HL-60 (cell line): ENCODE data around the gene RAI2.

Experiments
- DNase-seq, 2 experiments: peaks; one replicate each; pipeline ENCODE4 v3.0.0-alpha.2; 2010 to 2020; ENCODE audit warnings: low read depth in 1 of 2, low spot score in 1 of 2
- H3K27ac ChIP-seq: fragments of 250-450 bp; sonication (Bioruptor Pico); replicated peaks from 2 replicates; pipeline ENCODE4 v1.5.1; 2020; ENCODE audit warnings: mild to moderate bottlenecking, moderate library complexity
- H3K27me3 ChIP-seq: fragments of 250-450 bp; sonication (Bioruptor Pico); 2 replicates; pipeline ENCODE4 v1.5.1; 2021; ENCODE audit warnings: mild to moderate bottlenecking, moderate library complexity; ENCODE audit not compliant: insufficient read depth, poor library complexity, severe bottlenecking
- H3K4me3 ChIP-seq: replicated peaks from 2 replicates; pipeline ENCODE4 v1.5.1; 2011; ENCODE audit warnings: mild to moderate bottlenecking, control low read depth, low read length; ENCODE audit not compliant: insufficient read depth
- GABPA ChIP-seq: IDR thresholded peaks from 2 replicates; pipeline ENCODE4 v1.6.1; 2012; ENCODE audit warnings: low read depth
- POLR2AphosphoS5 ChIP-seq: IDR thresholded peaks from 2 replicates; pipeline ENCODE4 v1.6.1; 2012; ENCODE audit warnings: low read depth
- SPI1 ChIP-seq: IDR thresholded peaks from 2 replicates; pipeline ENCODE4 v1.6.1; 2012; ENCODE audit warnings: low read depth, mild to moderate bottlenecking, borderline replicate concordance
- TF ChIP-seq, protein P1 (sequence below): IDR thresholded peaks from 2 replicates; pipeline ENCODE4 v1.6.1; 2012; ENCODE audit warnings: low read depth; ENCODE audit not compliant: insufficient replicate concordance
- TF ChIP-seq, protein P2 (sequence below): IDR thresholded peaks from one replicate; pipeline ENCODE4 v1.5.1; 2011; ENCODE audit warnings: low read length, control low read depth, inconsistent platforms; ENCODE audit not compliant: insufficient read depth

Gene RAI2

DNA sequence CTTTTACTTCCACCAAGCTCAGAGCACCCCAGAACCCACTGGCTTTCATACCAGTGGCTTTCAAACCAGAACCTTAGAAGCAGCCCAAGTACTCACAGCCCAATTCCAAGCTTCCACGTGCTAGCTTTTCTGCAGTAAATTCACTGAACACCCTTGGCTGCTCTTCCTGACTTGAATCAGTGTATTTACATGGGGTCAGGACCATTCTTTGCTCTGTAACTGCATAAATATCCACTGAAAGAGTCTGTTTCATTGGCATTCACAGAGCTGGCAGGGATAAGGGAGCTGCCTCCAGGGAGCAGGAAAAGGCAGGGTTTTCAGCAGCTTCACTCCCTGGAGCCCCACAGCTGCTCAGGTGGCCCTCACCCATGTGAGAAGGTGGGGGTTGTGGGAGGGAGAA, 43.8 kb downstream of the RAI2 start:
- H3K4me3 ChIP-seq = no peak overlapping the region
- H3K27ac ChIP-seq = no peak overlapping the region
- DNase-seq = no peak
- TF ChIP-seq POLR2AphosphoS5 (no peak), SPI1 (no peak), GABPA (no peak)
- TF ChIP-seq, protein P1, sequence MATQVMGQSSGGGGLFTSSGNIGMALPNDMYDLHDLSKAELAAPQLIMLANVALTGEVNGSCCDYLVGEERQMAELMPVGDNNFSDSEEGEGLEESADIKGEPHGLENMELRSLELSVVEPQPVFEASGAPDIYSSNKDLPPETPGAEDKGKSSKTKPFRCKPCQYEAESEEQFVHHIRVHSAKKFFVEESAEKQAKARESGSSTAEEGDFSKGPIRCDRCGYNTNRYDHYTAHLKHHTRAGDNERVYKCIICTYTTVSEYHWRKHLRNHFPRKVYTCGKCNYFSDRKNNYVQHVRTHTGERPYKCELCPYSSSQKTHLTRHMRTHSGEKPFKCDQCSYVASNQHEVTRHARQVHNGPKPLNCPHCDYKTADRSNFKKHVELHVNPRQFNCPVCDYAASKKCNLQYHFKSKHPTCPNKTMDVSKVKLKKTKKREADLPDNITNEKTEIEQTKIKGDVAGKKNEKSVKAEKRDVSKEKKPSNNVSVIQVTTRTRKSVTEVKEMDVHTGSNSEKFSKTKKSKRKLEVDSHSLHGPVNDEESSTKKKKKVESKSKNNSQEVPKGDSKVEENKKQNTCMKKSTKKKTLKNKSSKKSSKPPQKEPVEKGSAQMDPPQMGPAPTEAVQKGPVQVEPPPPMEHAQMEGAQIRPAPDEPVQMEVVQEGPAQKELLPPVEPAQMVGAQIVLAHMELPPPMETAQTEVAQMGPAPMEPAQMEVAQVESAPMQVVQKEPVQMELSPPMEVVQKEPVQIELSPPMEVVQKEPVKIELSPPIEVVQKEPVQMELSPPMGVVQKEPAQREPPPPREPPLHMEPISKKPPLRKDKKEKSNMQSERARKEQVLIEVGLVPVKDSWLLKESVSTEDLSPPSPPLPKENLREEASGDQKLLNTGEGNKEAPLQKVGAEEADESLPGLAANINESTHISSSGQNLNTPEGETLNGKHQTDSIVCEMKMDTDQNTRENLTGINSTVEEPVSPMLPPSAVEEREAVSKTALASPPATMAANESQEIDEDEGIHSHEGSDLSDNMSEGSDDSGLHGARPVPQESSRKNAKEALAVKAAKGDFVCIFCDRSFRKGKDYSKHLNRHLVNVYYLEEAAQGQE = no peak
- TF ChIP-seq, protein P2, sequence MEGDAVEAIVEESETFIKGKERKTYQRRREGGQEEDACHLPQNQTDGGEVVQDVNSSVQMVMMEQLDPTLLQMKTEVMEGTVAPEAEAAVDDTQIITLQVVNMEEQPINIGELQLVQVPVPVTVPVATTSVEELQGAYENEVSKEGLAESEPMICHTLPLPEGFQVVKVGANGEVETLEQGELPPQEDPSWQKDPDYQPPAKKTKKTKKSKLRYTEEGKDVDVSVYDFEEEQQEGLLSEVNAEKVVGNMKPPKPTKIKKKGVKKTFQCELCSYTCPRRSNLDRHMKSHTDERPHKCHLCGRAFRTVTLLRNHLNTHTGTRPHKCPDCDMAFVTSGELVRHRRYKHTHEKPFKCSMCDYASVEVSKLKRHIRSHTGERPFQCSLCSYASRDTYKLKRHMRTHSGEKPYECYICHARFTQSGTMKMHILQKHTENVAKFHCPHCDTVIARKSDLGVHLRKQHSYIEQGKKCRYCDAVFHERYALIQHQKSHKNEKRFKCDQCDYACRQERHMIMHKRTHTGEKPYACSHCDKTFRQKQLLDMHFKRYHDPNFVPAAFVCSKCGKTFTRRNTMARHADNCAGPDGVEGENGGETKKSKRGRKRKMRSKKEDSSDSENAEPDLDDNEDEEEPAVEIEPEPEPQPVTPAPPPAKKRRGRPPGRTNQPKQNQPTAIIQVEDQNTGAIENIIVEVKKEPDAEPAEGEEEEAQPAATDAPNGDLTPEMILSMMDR = no peak
- no peaks in the 10 kb centered on the region for H3K27me3 ChIP-seq

DNA sequence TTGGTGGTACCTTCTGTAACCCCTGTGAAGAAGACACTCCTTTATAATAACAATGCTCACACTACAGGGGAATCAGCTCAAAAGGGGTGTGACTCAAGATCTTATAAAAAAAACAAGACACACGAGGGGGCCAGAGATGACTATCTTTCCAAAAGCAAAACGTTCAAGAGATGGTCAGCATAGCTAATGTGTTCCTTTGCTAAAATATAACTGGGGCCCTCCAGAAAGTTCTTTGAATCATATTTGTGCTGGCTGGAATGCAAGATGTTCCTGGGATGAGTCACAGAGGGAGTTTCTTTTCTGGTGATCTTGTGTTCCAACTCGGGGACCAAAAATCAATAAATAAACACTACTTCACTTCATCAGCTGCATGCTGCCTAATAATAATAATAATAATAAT, 46.5 kb downstream of the RAI2 start:
- H3K4me3 ChIP-seq = no peak overlapping the region

DNA sequence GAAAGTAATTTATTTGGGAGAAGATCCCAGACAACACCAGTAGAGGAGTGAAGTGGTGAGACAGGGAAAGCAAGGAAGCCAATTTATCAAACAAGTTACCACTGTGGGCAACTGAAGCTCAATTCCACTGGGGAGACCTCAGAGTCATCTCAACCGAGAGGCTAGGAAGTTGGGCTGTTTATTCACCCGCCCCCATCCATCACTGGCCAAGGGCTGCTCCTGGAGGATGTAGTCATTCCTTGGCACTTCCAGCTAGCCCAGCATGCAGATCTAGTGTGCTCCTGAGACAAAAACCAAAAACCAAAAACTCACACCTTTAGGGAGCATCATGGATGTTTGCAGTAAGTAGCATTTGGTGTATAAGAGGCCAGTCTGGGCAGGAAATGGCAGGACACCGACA, 47.0 kb downstream of the RAI2 start:
- Histone ChIP-seq H3K4me3 (no peak overlapping the region), H3K27me3 (no peaks in the 10 kb centered on the region), H3K27ac (no peak overlapping the region)
- no peak for TF ChIP-seq GABPA
- TF ChIP-seq, protein P1 = no peak
- TF ChIP-seq, protein P2 = no peak
- no peak for TF ChIP-seq POLR2AphosphoS5
- TF ChIP-seq SPI1 = no peak
- no peak for DNase-seq

More for the DNA sequence above, 46.5 kb downstream of the RAI2 start:
- DNase-seq = no peak
- TF ChIP-seq, protein P2 = no peak
- TF ChIP-seq SPI1 (no peak), POLR2AphosphoS5 (no peak), GABPA (no peak)
- TF ChIP-seq, protein P1 = no peak
- no peak overlapping the region for H3K27ac ChIP-seq
- H3K27me3 ChIP-seq = no peaks in the 10 kb centered on the region
